ENCODE measurements around the gene LCNL1.
"Not testable (repeated sequence)": the region's sequence is repeated elsewhere in the genome, so short reads cannot be mapped to it uniquely, and the experiment has no call there.

LCNL1 gene

DNA sequence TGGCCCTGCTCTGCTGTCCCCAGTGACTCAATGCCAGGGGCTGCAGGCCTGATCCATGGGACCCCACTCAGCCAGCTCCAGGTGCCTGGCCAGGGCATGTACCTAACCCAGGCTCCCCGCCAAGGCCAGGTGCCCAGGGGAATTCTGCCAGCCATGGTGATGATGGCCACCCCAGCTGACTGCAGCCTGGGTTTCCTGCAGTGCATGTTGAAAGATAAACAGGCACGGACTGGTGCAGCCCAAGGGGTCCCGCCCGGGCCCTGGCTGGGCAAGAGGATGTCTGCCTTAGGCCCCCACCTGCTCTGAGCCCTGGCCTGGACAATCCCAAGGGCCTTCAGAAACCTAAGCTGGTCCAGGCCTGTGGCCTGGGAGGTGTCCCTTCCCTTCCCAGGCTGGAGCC is 44.0 kb downstream of the LCNL1 start:
- no peak for DNase-seq
- Mint-ChIP-seq H3K4me3 (peak overlapping the region; percentile 74), H3K27me3 (peaks cover 32% of the 10 kb centered on the region), H3K4me1 (peaks cover 40% of the 10 kb centered on the region), H3K9me3 (no peaks in the 10 kb centered on the region), H3K36me3 (no peaks in the 10 kb centered on the region), H3K27ac (no peak overlapping the region)
- CTCF ChIA-PET: interaction anchor here (1.0 to 2.7 kb wide), 6 partner anchors 8 to 79 kb away, joined by 3 to 13 read pairs (median 4); partner anchors contain the start of gene NPDC1

- Mint-ChIP-seq H3K4me3 (peak within 1 kb of the TSS; percentile 74), H3K27ac (peak within 1 kb of the TSS; percentile 87), H3K27me3 (peaks cover 35% of the 10 kb centered on the region), H3K36me3 (no peaks in the 10 kb centered on the region), H3K4me1 (peaks cover 45% of the 10 kb centered on the region), H3K9me3 (no peaks in the 10 kb centered on the region)
- no peak for DNase-seq
- CTCF ChIA-PET: interaction anchor here (1.0 to 3.6 kb wide), 8 partner anchors 7 to 249 kb away, joined by 3 to 22 read pairs (median 10); no protein-coding TSS in a partner anchor
These were observed 44.8 kb downstream of the LCNL1 start, which contains the start of gene ABCA2 for GRCh38 chr9:137027369-137028262. ABCA2 (minus strand) TSS chr9:137028237; CDS start chr9:137028140, 97 bp downstream.

DNA sequence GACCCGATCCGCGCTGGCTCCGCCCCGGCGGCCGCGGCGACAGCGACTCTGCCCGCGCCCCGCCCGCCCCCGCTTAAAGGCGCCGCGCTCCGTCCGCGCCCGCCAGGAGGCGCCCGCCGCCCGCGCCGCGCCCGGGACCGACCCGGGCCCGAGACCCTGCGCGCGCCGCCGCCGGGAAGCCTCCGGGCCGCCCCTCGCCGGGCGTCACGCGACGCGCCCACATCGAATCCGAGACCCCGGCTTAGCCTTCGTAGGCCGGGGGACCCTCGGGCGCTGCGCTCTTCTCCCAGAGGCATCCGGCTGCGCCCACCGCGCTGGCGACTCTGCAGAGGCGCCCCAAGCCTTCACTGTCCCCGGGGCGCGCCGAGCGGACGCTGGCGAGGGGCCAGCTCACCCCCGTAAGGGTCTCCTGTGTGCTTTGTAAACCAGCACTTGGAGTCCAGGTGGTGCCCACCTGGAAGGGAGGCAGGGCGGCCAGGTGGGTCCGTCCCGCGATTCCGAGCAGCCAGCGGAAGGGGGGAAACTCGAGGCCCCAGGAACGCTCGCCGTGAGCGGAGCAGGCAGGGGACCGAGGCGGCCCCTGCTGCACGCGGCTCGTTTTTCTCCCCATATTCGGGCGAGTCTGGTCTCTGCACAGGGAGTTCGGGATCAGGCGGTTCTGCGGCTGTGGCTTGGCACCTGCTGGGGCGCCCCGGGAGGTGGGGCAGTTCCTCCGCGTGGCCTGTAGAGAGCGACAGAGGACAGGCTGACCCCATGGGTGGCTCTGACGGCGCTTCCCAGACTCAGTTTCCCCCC is 45.7 kb downstream of the LCNL1 start:
- H3K27ac Mint-ChIP-seq: peak overlapping the region; percentile 87
- H3K4me3 Mint-ChIP-seq: peak overlapping the region; percentile 71
- H3K36me3 Mint-ChIP-seq: no peaks in the 10 kb centered on the region
- H3K4me1 Mint-ChIP-seq: peaks cover 52% of the 10 kb centered on the region
- CTCF ChIA-PET: interaction anchor here (0.7 to 3.6 kb wide), 37 partner anchors 8 to 315 kb away, joined by 3 to 22 read pairs (median 5); partner anchors contain the start of genes AJM1, CLIC3, CYSRT1 and FBXW5
- DNase-seq: peak; percentile 75
- H3K9me3 Mint-ChIP-seq: no peaks in the 10 kb centered on the region
- peaks cover 35% of the 10 kb centered on the region for H3K27me3 Mint-ChIP-seq

- peak overlapping the region; percentile 87 for H3K27ac Mint-ChIP-seq
- peaks cover 58% of the 10 kb centered on the region for H3K4me1 Mint-ChIP-seq
- peaks cover 35% of the 10 kb centered on the region for H3K27me3 Mint-ChIP-seq
- DNase-seq: peak; percentile 81
- CTCF ChIA-PET: interaction anchor here (0.6 to 3.6 kb wide), 44 partner anchors 9 to 316 kb away, joined by 3 to 22 read pairs (median 4); partner anchors contain the start of genes AJM1, CLIC3, CYSRT1 and FBXW5
- no peaks in the 10 kb centered on the region for H3K9me3 Mint-ChIP-seq
- H3K36me3 Mint-ChIP-seq: no peaks in the 10 kb centered on the region
- H3K4me3 Mint-ChIP-seq: peak overlapping the region; percentile 71
These were observed 46.5 kb downstream of the LCNL1 start for GRCh38 chr9:137029058-137029936.

GRCh38 chr9:137030006-137030405 is 47.2 kb downstream of the LCNL1 start:
- Mint-ChIP-seq H3K4me1 (peaks cover 63% of the 10 kb centered on the region), H3K27ac (peak overlapping the region; percentile 87), H3K9me3 (no peaks in the 10 kb centered on the region), H3K36me3 (no peaks in the 10 kb centered on the region), H3K27me3 (peaks cover 42% of the 10 kb centered on the region), H3K4me3 (peak overlapping the region; percentile 71)
- no peak for DNase-seq
- CTCF ChIA-PET: interaction anchor here (0.6 to 3.6 kb wide), 36 partner anchors 8 to 317 kb away, joined by 3 to 22 read pairs (median 5); partner anchors contain the start of genes AJM1, CLIC3, FBXW5 and MAN1B1

GRCh38 chr9:137030538-137031527 is 48.0 kb downstream of the LCNL1 start:
- H3K27ac Mint-ChIP-seq: peak overlapping the region; percentile 76
- H3K4me3 Mint-ChIP-seq: peak overlapping the region; percentile 54
- DNase-seq: peak; percentile 57
- H3K27me3 Mint-ChIP-seq: peaks cover 44% of the 10 kb centered on the region
- H3K9me3 Mint-ChIP-seq: no peaks in the 10 kb centered on the region
- H3K4me1 Mint-ChIP-seq: peaks cover 69% of the 10 kb centered on the region
- H3K36me3 Mint-ChIP-seq: no peaks in the 10 kb centered on the region
- CTCF ChIA-PET: interaction anchor here (1.1 to 3.6 kb wide), 9 partner anchors 8 to 243 kb away, joined by 4 to 22 read pairs (median 9); partner anchors contain the start of genes NPDC1 and PAXX

DNA sequence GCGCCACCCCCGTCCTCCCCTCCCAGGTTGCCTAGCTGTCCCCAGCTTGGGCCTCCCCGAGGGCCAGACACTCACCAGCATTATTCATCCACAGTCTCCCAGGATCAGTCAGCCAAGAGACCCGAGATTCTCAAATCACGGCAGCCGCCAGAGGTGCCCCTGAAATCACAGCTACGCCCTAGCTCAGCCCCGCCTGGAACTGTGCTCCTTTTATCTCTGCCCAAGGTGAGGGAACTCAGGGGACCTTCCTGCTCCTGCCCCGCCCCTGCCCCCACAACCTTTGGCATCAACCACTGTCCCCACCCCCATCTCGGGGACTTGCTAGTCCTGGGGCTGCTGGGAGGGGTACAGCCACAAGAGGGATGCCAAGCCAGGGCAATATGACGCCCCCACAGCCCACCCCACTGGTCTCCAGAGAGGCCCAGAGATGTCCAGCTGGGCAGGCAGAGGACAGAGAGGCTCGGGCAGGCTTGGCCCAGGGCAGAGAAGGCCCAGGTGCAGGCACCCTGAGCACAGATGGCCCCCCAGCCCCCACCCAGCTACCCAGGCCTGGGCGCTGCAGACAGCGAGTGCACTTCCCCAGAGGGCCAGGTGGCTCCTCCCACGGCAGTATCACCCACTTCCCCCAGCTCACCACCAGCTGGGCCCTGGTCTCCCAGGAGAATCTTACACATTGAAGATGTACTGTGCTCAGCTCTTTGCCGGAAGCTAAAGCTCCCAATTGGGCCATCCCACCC is 49.3 kb downstream of the LCNL1 start, which contains the start of gene FUT7:
FUT7 (minus strand) TSS at position 185 of the 737 bp plus-strand sequence; CDS start at position 88, 97 bp downstream.
- CTCF ChIA-PET: interaction anchor here (1.1 to 1.5 kb wide), 2 partner anchors 15 to 84 kb away, joined by 4 to 5 read pairs; no protein-coding TSS in a partner anchor
- Mint-ChIP-seq H3K4me1 (peaks cover 65% of the 10 kb centered on the region), H3K9me3 (no peaks in the 10 kb centered on the region), H3K4me3 (peak within 1 kb of the TSS; percentile 55), H3K27ac (peak within 1 kb of the TSS; percentile 82), H3K36me3 (no peaks in the 10 kb centered on the region), H3K27me3 (peaks cover 38% of the 10 kb centered on the region)
- DNase-seq: peak; percentile 44

- Mint-ChIP-seq H3K36me3 (no peaks in the 10 kb centered on the region), H3K4me3 (no peak overlapping the region), H3K9me3 (no peaks in the 10 kb centered on the region), H3K4me1 (peaks cover 62% of the 10 kb centered on the region), H3K27me3 (peaks cover 34% of the 10 kb centered on the region), H3K27ac (peak overlapping the region; percentile 37)
- DNase-seq: no peak
- CTCF ChIA-PET: no interaction called here
These were observed 50.1 kb downstream of the LCNL1 start for GRCh38 chr9:137032858-137033257.

DNA sequence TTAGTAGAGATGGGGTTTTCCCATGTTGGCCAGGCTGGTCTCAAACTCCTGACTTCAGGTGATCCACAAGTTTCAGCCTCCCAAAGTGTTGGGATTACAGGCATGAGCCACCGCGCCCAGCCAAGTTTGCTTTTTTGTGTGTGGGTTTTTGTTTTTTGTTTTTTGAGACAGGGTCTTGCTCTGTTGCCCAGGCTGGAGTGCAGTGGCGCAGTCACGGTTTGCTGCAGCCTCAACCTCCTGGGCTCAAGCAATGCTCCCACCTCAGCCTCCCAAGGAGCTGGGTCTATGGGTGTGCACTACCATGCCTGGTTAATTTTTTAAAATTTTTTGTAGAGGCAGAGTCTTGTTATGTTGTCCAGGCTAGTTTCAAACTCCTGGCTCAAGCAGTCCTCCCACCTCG is 50.7 kb downstream of the LCNL1 start:
- peaks cover 62% of the 10 kb centered on the region for H3K4me1 Mint-ChIP-seq
- H3K4me3 Mint-ChIP-seq, DNase-seq, H3K36me3 Mint-ChIP-seq, H3K9me3 Mint-ChIP-seq: not testable (repeated sequence)
- H3K27me3 Mint-ChIP-seq: peaks cover 34% of the 10 kb centered on the region
- H3K27ac Mint-ChIP-seq: peak overlapping the region; percentile 62
- CTCF ChIA-PET: interaction anchor here (2.3 to 2.9 kb wide), 3 partner anchors 85 to 266 kb away, joined by 4 to 39 read pairs (median 28); no protein-coding TSS in a partner anchor

DNA sequence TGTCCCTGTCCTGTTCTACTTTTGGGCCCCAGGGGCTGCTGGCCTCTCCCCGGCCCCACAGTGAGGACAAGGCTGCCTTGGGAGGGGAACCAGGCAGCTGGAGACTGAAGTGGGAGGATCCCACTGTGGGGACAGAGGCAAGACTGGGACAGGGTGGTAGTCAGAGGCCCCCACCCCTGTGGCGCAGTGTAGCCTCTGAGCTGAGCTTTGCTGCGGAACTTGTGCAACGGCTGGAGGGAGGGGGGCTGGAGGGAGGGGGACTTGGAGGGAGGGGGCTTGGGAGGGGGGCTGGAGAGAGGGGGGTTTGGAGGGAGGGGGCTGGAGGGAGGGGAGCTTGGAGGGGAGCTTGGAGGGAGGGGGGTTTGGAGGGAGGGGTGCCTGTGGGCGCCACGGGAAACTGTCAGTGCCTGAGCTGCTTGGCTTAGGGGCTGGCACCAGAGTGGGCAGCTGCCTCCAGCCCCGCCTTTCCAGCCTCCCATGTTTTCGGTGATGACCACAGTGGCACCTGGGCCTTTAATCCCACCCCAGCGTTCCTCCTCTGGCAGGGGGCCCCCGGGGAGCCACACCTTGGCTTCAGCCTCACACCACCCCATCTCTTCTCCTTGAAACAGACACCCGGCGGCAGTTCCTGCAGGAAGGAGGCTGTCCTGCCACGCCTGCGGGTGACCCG is 51.4 kb downstream of the LCNL1 start:
- H3K36me3 Mint-ChIP-seq: peaks cover 2% of the 10 kb centered on the region
- CTCF ChIA-PET: interaction anchor here (0.7 to 2.9 kb wide), 34 partner anchors 8 to 273 kb away, joined by 3 to 39 read pairs (median 5); partner anchors contain the start of genes C8G, CLIC3, FBXW5 and NPDC1
- peaks cover 57% of the 10 kb centered on the region for H3K4me1 Mint-ChIP-seq
- H3K27ac Mint-ChIP-seq: peak overlapping the region; percentile 91
- no peaks in the 10 kb centered on the region for H3K9me3 Mint-ChIP-seq
- DNase-seq: no peak
- H3K4me3 Mint-ChIP-seq: peak overlapping the region; percentile 61
- H3K27me3 Mint-ChIP-seq: peaks cover 28% of the 10 kb centered on the region
